Medulla oblongata (tissue), 1 donor: Measurements from ENCODE around the gene XPNPEP3.

Source experiments
- DNase-seq: peaks from one replicate; pipeline ENCODE4 v3.0.0-alpha.2; 2015; ENCODE audit errors: extremely low spot score

XPNPEP3 gene

GRCh38 chr22:40939202-40939601 is 82.3 kb downstream of the XPNPEP3 start:
- no peak for DNase-seq

- DNase-seq = peak; percentile 98
Measured at GRCh38 chr22:40950962-40951794, 94.2 kb downstream of the XPNPEP3 start, which contains the start of gene RBX1. TSS of gene RBX1 (plus strand) at chr22:40951378. CDS start at chr22:40951399, 21 bp downstream.

- no peak for DNase-seq
Measured at GRCh38 chr22:40951795-40952605, 95.1 kb downstream of the XPNPEP3 start.

GRCh38 chr22:40953471-40953870 is 96.5 kb downstream of the XPNPEP3 start:
- DNase-seq = no peak

- DNase-seq = no peak
Measured at GRCh38 chr22:40954113-40954512, 97.2 kb downstream of the XPNPEP3 start.

- no peak for DNase-seq
Measured at GRCh38 chr22:40955571-40955970, 98.6 kb downstream of the XPNPEP3 start.

GRCh38 chr22:40957601-40958000 is 100.7 kb downstream of the XPNPEP3 start:
- DNase-seq = no peak

GRCh38 chr22:40958299-40958698 is 101.4 kb downstream of the XPNPEP3 start:
- DNase-seq = no peak

- DNase-seq = no peak
Measured at GRCh38 chr22:40960145-40960544, 103.2 kb downstream of the XPNPEP3 start.

- no peak for DNase-seq
Measured at GRCh38 chr22:40965936-40966725, 109.2 kb downstream of the XPNPEP3 start.

GRCh38 chr22:40966726-40967085 is 109.8 kb downstream of the XPNPEP3 start:
- DNase-seq = peak; percentile 49

- no peak for DNase-seq
Measured at GRCh38 chr22:40967111-40967760, 110.3 kb downstream of the XPNPEP3 start.

GRCh38 chr22:40972587-40972986 is 115.6 kb downstream of the XPNPEP3 start:
- no peak for DNase-seq

- no peak for DNase-seq
Measured at GRCh38 chr22:40973144-40973543, 116.2 kb downstream of the XPNPEP3 start.

GRCh38 chr22:40975366-40975765 is 118.4 kb downstream of the XPNPEP3 start:
- no peak for DNase-seq

- no peak for DNase-seq
Measured at GRCh38 chr22:40976866-40977700, 120.1 kb downstream of the XPNPEP3 start.

- no peak for DNase-seq
Measured at GRCh38 chr22:40979198-40979597, 122.2 kb downstream of the XPNPEP3 start.

- DNase-seq = no peak
Measured at GRCh38 chr22:40979871-40980270, 122.9 kb downstream of the XPNPEP3 start.
